GM23338 (cell line): Measurements from ENCODE around the gene SPHKAP.

Experiments
- CTCF ChIP-seq, 2 experiments: fragments of 200-600 bp in 1 of 2; sonication (generic) in 1 of 2; conservative IDR thresholded peaks; 2 replicates each; pipeline versions ENCODE4 v1.5.1 to v1.6.1; 2016 to 2017; ENCODE audit warnings: antibody characterized with exemption in 2 of 2, low read depth in 2 of 2, mild to moderate bottlenecking in 2 of 2, moderate library complexity in 1 of 2
- EZH2 ChIP-seq: fragments of 200-600 bp; sonication (generic); IDR thresholded peaks from one replicate; pipeline ENCODE4 v1.8.0; 2017; ENCODE audit warnings: antibody characterized with exemption, mild to moderate bottlenecking, low read depth; ENCODE audit not compliant: unreplicated experiment
- EZH2phosphoT487 ChIP-seq: fragments of 200-600 bp; sonication (generic); IDR thresholded peaks from one replicate; pipeline ENCODE4 v1.8.1; 2018; ENCODE audit warnings: antibody characterized with exemption; ENCODE audit not compliant: unreplicated experiment
- POLR2AphosphoS5 ChIP-seq: IDR thresholded peaks from 2 replicates; pipeline ENCODE4 v1.6.1; 2016; ENCODE audit warnings: antibody characterized with exemption, low read depth
- ZNF331 ChIP-seq: fragments of 250-450 bp; sonication (Bioruptor Pico); IDR thresholded peaks from 2 replicates; pipeline ENCODE4 v1.5.0; 2020; ENCODE audit warnings: low read depth, mild to moderate bottlenecking, moderate library complexity

- TF ChIP-seq CTCF (conservative IDR thresholded peaks at IDR 0.05; ENCODE audit: low read depth in 2 of 2), result no peak
- no peak for TF ChIP-seq ZNF331 (CRISPR knock-in tag)
- no peak for TF ChIP-seq EZH2
- no peak for TF ChIP-seq EZH2phosphoT487
- no peak for TF ChIP-seq POLR2AphosphoS5
These were observed 116.6 kb downstream of the SPHKAP start for GRCh38 chr2:228064796-228065315.
